ENCODE measurements around the gene PIWIL1.

The PIWIL1 gene

GRCh38 chr12:130337488-130338303 lies at the start of gene PIWIL1:
Gene PIWIL1 (plus strand): TSS chr12:130337887. CDS start chr12:130342592, 4,705 bp downstream.
- TF ChIP-seq, protein P1, sequence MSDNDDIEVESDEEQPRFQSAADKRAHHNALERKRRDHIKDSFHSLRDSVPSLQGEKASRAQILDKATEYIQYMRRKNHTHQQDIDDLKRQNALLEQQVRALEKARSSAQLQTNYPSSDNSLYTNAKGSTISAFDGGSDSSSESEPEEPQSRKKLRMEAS (IDR thresholded peaks at IDR 0.05; ENCODE audit: low read depth, low read length) = no peak
- TF ChIP-seq CTCF (IDR thresholded peaks at IDR 0.05; ENCODE audit: low read depth, low read length) (no peak), MYC (IDR thresholded peaks at IDR 0.05; ENCODE audit: low read depth, low read length) (no peak), POLR2A (IDR thresholded peaks at IDR 0.05; ENCODE audit: extremely low read depth, insufficient read length) (no peak)
- H3K4me3 ChIP-seq (ENCODE audit: low read depth, low read length) = no peak within 1 kb of the TSS
- DNase-seq (ENCODE audit: low read depth) = no peak

GRCh38 chr12:130288206-130288605 lies 49.5 kb upstream of the PIWIL1 start:
- TF ChIP-seq CTCF (IDR thresholded peaks at IDR 0.05; ENCODE audit: low read depth, low read length) (no peak), POLR2A (IDR thresholded peaks at IDR 0.05; ENCODE audit: extremely low read depth, insufficient read length) (no peak)
- H3K4me3 ChIP-seq (ENCODE audit: low read depth, low read length) = no peak overlapping the region
- no peak for DNase-seq (ENCODE audit: low read depth)

- DNase-seq (ENCODE audit: low read depth) = no peak
- no peak for TF ChIP-seq MYC (IDR thresholded peaks at IDR 0.05; ENCODE audit: low read depth, low read length)
- TF ChIP-seq, protein P1 (IDR thresholded peaks at IDR 0.05; ENCODE audit: low read depth, low read length) = no peak
- no peak for TF ChIP-seq CTCF (IDR thresholded peaks at IDR 0.05; ENCODE audit: low read depth, low read length)
- no peak for TF ChIP-seq POLR2A (IDR thresholded peaks at IDR 0.05; ENCODE audit: extremely low read depth, insufficient read length)
- H3K4me3 ChIP-seq (ENCODE audit: low read depth, low read length) = no peak overlapping the region
These were observed 49.0 kb upstream of the PIWIL1 start for GRCh38 chr12:130288691-130289090.

- H3K4me3 ChIP-seq (ENCODE audit: low read depth, low read length) = no peak overlapping the region
- TF ChIP-seq CTCF (IDR thresholded peaks at IDR 0.05; ENCODE audit: low read depth, low read length) (no peak), POLR2A (IDR thresholded peaks at IDR 0.05; ENCODE audit: extremely low read depth, insufficient read length) (no peak), MYC (IDR thresholded peaks at IDR 0.05; ENCODE audit: low read depth, low read length) (no peak)
- TF ChIP-seq, protein P1 (IDR thresholded peaks at IDR 0.05; ENCODE audit: low read depth, low read length) = no peak
- DNase-seq (ENCODE audit: low read depth) = no peak
These were observed 47.6 kb upstream of the PIWIL1 start for GRCh38 chr12:130290114-130290513.

DNA sequence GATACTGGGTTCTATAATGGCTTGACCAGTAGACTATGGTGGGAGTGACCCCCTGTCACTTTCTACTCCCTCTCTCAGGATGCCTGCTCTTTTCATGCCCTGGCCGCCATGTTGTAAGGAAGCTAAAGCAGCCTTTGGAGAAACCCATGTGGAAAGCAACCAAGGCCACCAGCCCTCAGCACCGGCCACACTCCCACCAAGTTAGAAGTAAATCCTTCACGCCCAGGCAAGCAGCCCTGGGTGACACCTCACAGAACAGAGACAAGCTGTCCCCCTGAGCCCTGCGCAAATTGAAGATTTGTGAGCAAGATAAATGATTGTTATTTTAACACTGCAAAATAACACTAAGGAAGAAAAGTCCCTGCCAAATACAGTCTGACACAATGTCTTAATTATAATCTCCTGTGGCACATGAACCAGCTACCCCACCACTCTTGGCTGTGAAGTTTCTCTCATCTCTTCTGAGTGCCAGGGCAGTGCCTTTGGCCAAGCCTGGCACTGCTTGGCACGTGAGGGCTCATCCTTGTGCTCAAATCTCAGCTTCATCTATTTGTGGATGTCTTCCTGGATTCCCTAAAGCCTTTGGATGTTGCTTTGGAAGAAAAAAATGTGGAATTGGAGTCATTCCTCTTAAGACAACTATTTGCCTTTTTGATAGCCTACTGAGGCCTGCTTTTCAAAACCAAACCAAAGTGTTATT lies 39.2 kb upstream of the PIWIL1 start:
- no peak for DNase-seq (ENCODE audit: low read depth)
- TF ChIP-seq, protein P1 (IDR thresholded peaks at IDR 0.05; ENCODE audit: low read depth, low read length) = no peak
- TF ChIP-seq CTCF (IDR thresholded peaks at IDR 0.05; ENCODE audit: low read depth, low read length) = no peak
- no peak for TF ChIP-seq MYC (IDR thresholded peaks at IDR 0.05; ENCODE audit: low read depth, low read length)
- no peak for TF ChIP-seq POLR2A (IDR thresholded peaks at IDR 0.05; ENCODE audit: extremely low read depth, insufficient read length)
- no peak overlapping the region for H3K4me3 ChIP-seq (ENCODE audit: low read depth, low read length)

All from NB4 (cell line).